Endothelial cell of umbilical vein (primary cell): ENCODE measurements around the gene KRT3. TPM values are rescaled to one million over a fixed set of nuclear protein-coding genes. Genes with fewer than 3 reads are reported as not detected.

Source experiments
- BruUV-seq: library from RNA; stranded (reverse); fragments of 400-500 nt; replicated peaks from 2 replicates; lab custom pipeline; 2021; lab: Mats Ljungman, UMichigan
- CTCF ChIA-PET: fragments of 300-600, 350-600 bp; sonication (Branson Sonifier 250); formaldehyde crosslinking; loops from one replicate; lab custom pipeline; 2021; ENCODE audit warnings: antibody characterized with exemption, inconsistent platforms; lab: Charles Lee
- POLR2A ChIA-PET: fragments of 300-600, 350-600 bp; sonication (Branson Sonifier 250); formaldehyde crosslinking; loops from one replicate; lab custom pipeline; 2021; ENCODE audit warnings: antibody characterized with exemption, inconsistent platforms; lab: Charles Lee
- DNase-seq: peaks from one replicate; pipeline ENCODE4 v3.0.0-alpha.2; 2011; ENCODE audit warnings: low read depth, low spot score
- FAIRE-seq: peaks from 2 replicates; lab custom pipeline; 2011; peaks lifted over from hg19 to GRCh38; lab: Jason Lieb, UNC
- H2AFZ ChIP-seq: 2 replicates; pipeline ENCODE4 v1.6.0; 2012; ENCODE audit warnings: low read depth, low read length, control low read depth, inconsistent platforms
- H3K27ac ChIP-seq: 2 replicates; pipeline ENCODE4 v1.5.1; 2011; ENCODE audit warnings: low read depth, mild to moderate bottlenecking, control low read depth, low read length, moderate library complexity; ENCODE audit not compliant: insufficient read depth
- H3K27me3 ChIP-seq, 2 experiments: 2 replicates each; pipeline versions ENCODE4 v1.6.0 to v1.6.1; 2011; ENCODE audit warnings: low read length in 2 of 2, mixed read lengths in 1 of 2; ENCODE audit not compliant: control insufficient read depth in 2 of 2, insufficient read depth in 2 of 2
- H3K36me3 ChIP-seq, 2 experiments: 2 replicates in 1 of 2; 3 replicates in 1 of 2; pipeline ENCODE4 v1.5.1; 2011; ENCODE audit warnings: low read length in 2 of 2, mild to moderate bottlenecking in 1 of 2, moderate library complexity in 1 of 2; ENCODE audit not compliant: control insufficient read depth in 2 of 2, insufficient read depth in 2 of 2; ENCODE audit errors: extremely low read depth in 1 of 2
- H3K4me1 ChIP-seq: 3 replicates; pipeline ENCODE4 v1.5.1; 2011; ENCODE audit warnings: mild to moderate bottlenecking, low read length; ENCODE audit not compliant: control insufficient read depth, insufficient read depth; ENCODE audit errors: extremely low read depth
- H3K4me2 ChIP-seq: 2 replicates; pipeline ENCODE4 v1.6.1; 2011; ENCODE audit warnings: low read length, control low read depth, mixed read lengths; ENCODE audit not compliant: insufficient read depth
- H3K4me3 ChIP-seq, 3 experiments: fragments of 200-600 bp in 1 of 3; sonication (generic), shearing (Covaris generic) in 1 of 3; replicated peaks in 1 of 3; 2 replicates each; pipeline ENCODE4 v1.5.1; 2011 to 2016; ENCODE audit warnings: control low read depth in 3 of 3, low read length in 3 of 3, mild to moderate bottlenecking in 2 of 3, inconsistent platforms in 1 of 3, low read depth in 1 of 3, moderate library complexity in 1 of 3; ENCODE audit not compliant: insufficient read depth in 1 of 3
- H3K79me2 ChIP-seq: 2 replicates; pipeline ENCODE4 v1.6.0; 2012; ENCODE audit warnings: low read length, inconsistent platforms; ENCODE audit not compliant: control insufficient read depth, insufficient read depth
- H3K9ac ChIP-seq: replicated peaks from 2 replicates; pipeline ENCODE3; 2011; ENCODE audit warnings: low read length, control low read depth; ENCODE audit not compliant: insufficient read depth; ENCODE audit errors: extremely low read depth
- H3K9me1 ChIP-seq: replicated peaks from 3 replicates; pipeline ENCODE4 v1.6.0; 2011; ENCODE audit warnings: mild to moderate bottlenecking, low read length; ENCODE audit not compliant: control insufficient read depth, insufficient read depth; ENCODE audit errors: extremely low read depth
- H3K9me3 ChIP-seq: replicated peaks from 2 replicates; pipeline ENCODE4 v1.5.1; 2012; ENCODE audit warnings: low read length, inconsistent platforms; ENCODE audit not compliant: control insufficient read depth, insufficient read depth
- H4K20me1 ChIP-seq: replicated peaks from 2 replicates; pipeline ENCODE3; 2011; ENCODE audit warnings: mild to moderate bottlenecking, low read length; ENCODE audit not compliant: control insufficient read depth, insufficient read depth; ENCODE audit errors: extremely low read depth
- CTCF ChIP-seq, 2 donors: IDR thresholded peaks; 1 replicate in 1 of 2; 2 replicates in 1 of 2; pipeline ENCODE4 v1.5.1; 2011; ENCODE audit warnings: low read length in 2 of 2, mild to moderate bottlenecking in 2 of 2, moderate library complexity in 2 of 2, control low read depth in 1 of 2, inconsistent platforms in 1 of 2, low read depth in 1 of 2; ENCODE audit not compliant: insufficient read depth in 1 of 2; ENCODE audit errors: extremely low read depth in 1 of 2
- EZH2 ChIP-seq: IDR thresholded peaks from 2 replicates; pipeline ENCODE4 v1.6.1; 2012; ENCODE audit warnings: borderline replicate concordance, low read depth, mild to moderate bottlenecking, moderate library complexity, low read length, inconsistent platforms; ENCODE audit not compliant: severe bottlenecking
- FOS ChIP-seq: IDR thresholded peaks from 2 replicates; pipeline ENCODE4 v1.6.1; 2011; ENCODE audit warnings: mild to moderate bottlenecking, low read length, moderate library complexity, borderline replicate concordance; ENCODE audit not compliant: insufficient read depth
- GATA2 ChIP-seq: IDR thresholded peaks from 2 replicates; pipeline ENCODE4 v1.7.0; 2011; ENCODE audit warnings: low read depth, mild to moderate bottlenecking, moderate library complexity, mixed read lengths, low read length; ENCODE audit not compliant: insufficient read length, insufficient read depth
- dilution Hi-C: fragments of 300-500 bp; cut with MboI; formaldehyde crosslinking; loops from one replicate; pipeline ENCODE4 v1.15.0; 2019; ENCODE audit warnings: low sequenced_read_pairs; ENCODE audit not compliant: extremely low pct_ligation_motif_present
- intact Hi-C: fragments of 100-400 bp; cut with micrococcal nuclease; formaldehyde crosslinking; loops from one replicate; pipeline ENCODE4 v1.10.0; 2022
- polyA plus RNA-seq, 4 experiments: library from polyadenylated mRNA; depleted of rRNA in 3 of 4; stranded (reverse) in 3 of 4; unstranded in 1 of 4; fragments of >200 nt; gene quantifications; 2 replicates each; pipeline versions ENCODE4 v1.2.1 to v1.2.3, GENCODE V29; 2011 to 2012; ENCODE audit warnings: missing spikeins in 1 of 4
- total RNA-seq: library from RNA; stranded (reverse); gene quantifications from 2 replicates; pipeline ENCODE4 v1.2.3, GENCODE V29; 2021

KRT3 gene
- total and polyA plus RNA-seq, 2 donors (not counting 3 experiments of a cell fraction or from before 2014, with no cell fraction given) = not detected

- Histone ChIP-seq H3K9me3 (no peaks in the 10 kb centered on the region), H3K9me1 (no peaks in the 10 kb centered on the region), H3K27ac (no peak overlapping the region), H2AFZ (no peak overlapping the region), H3K27me3 (peaks cover 4 to 9% of the 10 kb centered on the region in 2 experiments), H3K36me3 (no peaks in the 10 kb centered on the region), H4K20me1 (no peaks in the 10 kb centered on the region), H3K4me1 (no peaks in the 10 kb centered on the region), H3K4me3 (no peak overlapping the region), H3K4me2 (no peak overlapping the region), H3K9ac (no peak overlapping the region), H3K79me2 (no peaks in the 10 kb centered on the region)
- intact Hi-C loops (no loop called here), dilution Hi-C loops (no loop called here)
- no peak for DNase-seq
- POLR2A ChIA-PET = no interaction called here
- TF ChIP-seq GATA2 = no peak
- TF ChIP-seq EZH2 = no peak
- no peak for TF ChIP-seq FOS
- no peak for TF ChIP-seq CTCF (IDR thresholded peaks at IDR 0.05; ENCODE audit: extremely low read depth in 1 of 2, insufficient read depth in 1 of 2, low read depth in 1 of 2, low read length in 2 of 2)
- CTCF ChIA-PET = no interaction called here
- FAIRE-seq = no peak
- BruUV-seq = no TSS peak
These were observed 12.2 kb downstream of the KRT3 start for GRCh38 chr12:52783563-52784316.
